HG03280 (cell line): ENCODE data around the gene MRPL20.
"Not testable (repeated sequence)": the region's sequence is repeated elsewhere in the genome, so short reads cannot be mapped to it uniquely, and the experiment has no call there.

Experiments used
- ATAC-seq: cut with Tn5 transposase; IDR thresholded peaks from one replicate; pipeline ENCODE4 v1.9.1; 2021; ENCODE audit warnings: mild to moderate bottlenecking, moderate library complexity; ENCODE audit not compliant: unreplicated experiment

The MRPL20 gene

DNA sequence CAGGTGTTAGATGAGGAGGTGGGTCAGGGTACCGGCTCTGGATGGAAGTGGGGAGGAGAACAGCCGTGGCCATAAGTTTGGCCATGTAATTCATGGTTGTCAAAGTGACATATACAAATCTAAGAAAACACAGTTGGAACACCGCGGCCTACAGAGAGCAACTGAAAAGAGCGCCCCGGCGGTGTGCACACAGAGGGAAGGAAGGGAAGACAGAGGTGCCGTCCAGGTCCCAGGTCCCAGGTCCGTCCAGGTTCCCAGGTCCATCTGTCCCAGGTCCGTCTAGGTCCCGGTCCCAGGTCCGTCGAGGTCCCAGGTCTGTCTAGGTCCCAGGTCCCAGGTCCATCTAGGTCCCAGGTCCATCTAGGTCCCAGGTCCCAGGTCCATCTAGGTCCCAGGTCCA, 4.5 kb upstream of the MRPL20 start:
- ATAC-seq = no peak

GRCh38 chr1:1410238-1410637, 3.1 kb upstream of the MRPL20 start:
- not testable (repeated sequence) for ATAC-seq

DNA sequence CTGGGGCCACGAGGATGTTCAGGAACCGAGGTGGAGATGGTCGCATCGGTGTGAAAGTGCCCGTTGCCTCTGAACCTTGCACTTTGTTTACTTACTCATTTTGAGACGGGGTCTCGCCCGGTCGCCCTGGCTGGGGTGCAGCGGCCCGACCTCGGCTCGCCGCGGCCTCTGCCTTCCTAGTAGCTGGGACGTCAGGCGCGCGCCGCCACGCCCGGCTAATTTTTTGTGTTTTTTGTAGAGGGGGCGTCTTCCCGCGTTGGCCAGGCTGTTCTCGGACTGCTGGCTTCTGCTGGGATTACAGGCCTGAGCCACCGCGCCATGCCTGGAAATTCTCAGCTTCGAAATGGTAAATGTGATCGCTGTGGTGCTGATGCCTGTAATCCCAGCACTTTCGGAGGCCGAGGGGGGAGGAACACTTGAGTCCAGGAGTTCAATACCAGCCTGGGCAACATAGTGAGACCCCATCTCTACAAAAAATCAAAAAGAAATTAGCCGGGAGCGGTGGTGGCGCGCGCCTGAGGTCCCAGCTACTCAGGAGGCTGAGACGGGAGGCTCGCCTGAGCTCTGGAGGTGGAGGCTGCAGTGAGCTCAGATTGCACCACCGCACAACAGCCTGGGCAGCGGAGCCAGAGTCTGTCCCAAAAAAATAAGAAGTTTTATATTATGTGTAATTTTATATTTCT, 684 bp upstream of the MRPL20 start:
- no peak for ATAC-seq

GRCh38 chr1:1406101-1406820, 832 bp downstream of the MRPL20 start:
- no peak for ATAC-seq

- ATAC-seq = no peak
Observed at GRCh38 chr1:1403653-1404052, 3.4 kb downstream of the MRPL20 start.

DNA sequence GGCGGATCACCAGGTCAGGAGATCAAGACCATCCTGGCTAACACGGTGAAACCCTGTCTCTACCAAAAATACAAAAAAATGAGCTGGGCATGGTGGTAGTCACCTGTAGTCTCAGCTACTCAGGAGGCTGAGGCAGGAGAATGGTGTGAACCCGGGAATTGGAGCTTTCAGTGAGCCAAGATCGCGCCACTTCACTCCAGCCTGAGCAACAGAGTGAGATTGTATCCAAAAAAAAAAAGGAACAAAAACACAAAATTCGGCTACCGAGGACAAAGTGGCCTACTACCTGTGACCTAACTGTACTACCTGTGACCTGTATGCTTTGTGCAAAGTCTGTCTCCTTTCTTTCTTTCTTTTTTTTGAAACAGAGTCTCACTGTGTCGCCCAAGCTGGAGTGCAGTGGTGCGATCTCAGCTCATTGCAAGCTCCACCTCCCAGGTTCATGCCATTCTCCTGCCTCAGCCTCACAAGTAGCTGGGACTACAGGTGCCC, 4.1 kb downstream of the MRPL20 start:
- not testable (repeated sequence) for ATAC-seq

GRCh38 chr1:1402072-1402900, 4.8 kb downstream of the MRPL20 start:
- no peak for ATAC-seq

- ATAC-seq = no peak
Observed at GRCh38 chr1:1401457-1402010, 5.6 kb downstream of the MRPL20 start.

DNA sequence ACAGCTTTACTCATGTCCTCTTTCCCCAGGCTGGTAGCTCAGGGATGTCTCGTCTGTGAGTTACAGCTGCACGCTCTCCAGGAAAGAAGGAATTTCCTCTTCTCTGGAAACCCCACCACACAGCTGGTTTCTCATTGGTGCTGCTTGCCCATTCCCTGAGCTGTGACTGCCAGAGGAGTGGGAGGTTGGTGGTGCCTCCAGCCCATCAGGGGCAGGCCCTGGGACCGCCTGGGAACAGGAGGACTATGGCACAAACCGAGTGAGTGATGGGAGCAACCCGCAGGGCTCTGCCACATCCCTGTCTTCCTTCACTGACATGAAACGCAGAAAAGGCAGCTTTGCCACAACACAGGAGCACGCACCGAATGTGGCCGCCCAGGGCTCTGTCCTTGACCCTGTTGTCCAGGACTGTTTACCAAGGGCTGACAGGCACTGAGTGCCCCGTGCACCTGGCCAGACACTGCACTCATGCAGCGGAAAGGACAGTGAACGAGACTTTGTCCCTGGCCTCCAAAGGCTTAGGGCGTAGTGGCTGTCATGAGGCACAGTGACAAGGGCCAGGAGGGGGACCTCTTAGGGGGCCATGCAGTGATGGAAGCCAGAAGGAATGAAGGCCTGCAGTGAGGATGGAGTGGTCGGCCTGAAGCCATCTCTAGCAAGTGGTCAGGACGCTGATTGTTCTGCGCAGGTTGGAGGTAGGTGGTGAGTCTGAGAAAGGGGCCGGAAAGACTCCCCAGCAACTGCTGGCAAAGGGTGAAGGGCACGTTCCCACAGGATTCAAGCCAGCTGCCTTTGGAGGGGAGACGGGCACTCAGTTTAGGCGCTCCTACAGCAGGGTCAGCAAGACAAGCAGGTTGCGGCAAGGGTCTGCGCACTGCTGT, 6.3 kb downstream of the MRPL20 start:
- ATAC-seq = no peak

DNA sequence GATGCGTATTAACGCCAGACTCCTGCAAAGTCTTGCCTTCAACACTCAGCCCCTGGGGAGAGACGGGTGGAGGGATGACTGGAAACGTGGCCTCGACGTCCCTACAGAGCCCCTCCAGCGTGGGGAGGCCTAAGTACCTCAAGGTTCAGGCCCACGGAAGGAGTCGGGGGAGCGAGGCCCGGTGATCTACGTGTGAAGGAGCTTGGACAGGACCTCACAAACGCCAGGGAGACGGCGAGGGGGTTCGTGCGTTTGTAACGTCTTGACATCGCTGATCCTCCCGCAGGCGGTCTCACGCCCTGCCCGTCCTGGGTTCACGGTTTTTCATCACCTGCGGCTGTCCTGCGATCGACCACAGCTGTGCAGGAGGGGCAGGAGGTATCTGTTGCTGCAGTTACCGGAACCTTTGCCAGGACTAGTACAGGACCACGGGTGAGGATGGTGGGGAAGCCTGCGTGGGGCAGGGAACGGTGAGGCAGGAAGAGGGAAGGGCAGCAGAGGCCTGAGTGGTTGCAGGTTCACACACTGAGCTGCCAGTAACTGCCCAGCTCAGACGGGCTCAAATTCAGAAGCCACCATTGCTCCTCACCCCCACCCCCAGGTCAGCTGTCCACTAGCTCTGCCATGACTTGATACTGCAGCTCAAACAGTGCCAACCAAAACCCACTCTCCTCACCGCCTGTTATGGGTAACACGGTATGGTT, 7.1 kb downstream of the MRPL20 start:
- no peak for ATAC-seq

DNA sequence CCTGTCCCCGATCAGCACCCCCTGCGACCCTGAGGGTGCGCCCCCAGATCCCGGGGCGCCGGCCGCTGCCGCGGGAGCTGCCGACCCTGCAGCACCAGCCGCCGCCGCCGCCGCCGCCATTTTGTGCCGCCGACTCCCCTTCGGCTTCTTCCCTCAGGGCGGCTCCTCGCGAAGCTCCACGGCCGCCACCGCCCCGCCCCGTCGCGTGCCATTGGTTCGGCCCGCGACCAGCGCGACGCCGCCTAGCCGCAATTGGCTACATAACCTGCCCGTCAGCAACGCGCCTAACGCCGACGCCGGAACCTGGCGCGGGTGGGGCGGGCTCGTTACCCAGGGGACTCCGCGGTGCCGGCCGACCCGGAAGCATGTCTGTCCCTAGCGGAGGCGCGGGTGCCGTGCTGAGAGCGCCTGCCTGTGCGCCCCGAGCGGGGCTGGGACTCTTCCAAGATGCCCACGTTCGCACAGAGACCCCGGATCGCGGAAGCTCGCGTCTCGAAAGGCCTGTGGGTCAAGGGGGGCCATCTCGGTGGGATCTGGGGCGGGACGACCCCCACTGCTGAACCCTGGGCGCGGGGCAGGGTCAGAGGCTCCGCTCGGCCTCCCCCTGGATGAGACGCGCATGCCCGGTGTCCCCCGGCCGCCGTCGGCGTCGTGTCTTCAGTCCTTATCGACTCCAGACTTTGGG, 7.8 kb downstream of the MRPL20 start, which contains the start of gene CCNL2:
TSS of gene CCNL2 (minus strand) at position 149 of the 685 bp plus-strand sequence. CDS start at position 120, 29 bp downstream.
- peak; percentile 93 for ATAC-seq

DNA sequence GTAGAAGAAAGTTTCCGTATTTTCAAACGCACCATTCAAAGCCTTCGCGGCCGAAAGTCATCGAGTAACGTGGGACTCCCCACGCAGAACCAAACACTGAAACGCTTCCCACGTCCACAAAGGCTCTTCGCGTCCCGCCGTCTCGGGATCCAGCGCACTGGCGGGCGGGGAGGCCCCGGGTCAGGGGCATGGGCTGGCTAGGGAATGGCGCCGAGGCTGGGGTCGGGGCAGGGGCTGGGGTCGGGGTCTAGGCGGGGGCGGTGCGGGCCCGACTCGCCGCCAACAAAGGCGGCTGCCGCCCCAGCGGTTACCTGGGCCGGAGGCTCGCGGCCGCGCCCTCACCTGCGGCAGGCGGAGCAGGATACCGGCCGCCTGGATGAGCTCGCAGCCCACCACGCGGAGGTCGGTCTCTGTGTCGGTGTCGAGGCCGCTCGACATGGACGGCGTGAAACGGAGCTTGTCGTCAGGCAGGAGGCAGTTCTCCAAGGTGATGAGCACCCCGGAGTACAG, 8.4 kb downstream of the MRPL20 start:
- peak; percentile 8 for ATAC-seq

GRCh38 chr1:1397839-1398523, 9.1 kb downstream of the MRPL20 start:
- ATAC-seq = no peak

DNA sequence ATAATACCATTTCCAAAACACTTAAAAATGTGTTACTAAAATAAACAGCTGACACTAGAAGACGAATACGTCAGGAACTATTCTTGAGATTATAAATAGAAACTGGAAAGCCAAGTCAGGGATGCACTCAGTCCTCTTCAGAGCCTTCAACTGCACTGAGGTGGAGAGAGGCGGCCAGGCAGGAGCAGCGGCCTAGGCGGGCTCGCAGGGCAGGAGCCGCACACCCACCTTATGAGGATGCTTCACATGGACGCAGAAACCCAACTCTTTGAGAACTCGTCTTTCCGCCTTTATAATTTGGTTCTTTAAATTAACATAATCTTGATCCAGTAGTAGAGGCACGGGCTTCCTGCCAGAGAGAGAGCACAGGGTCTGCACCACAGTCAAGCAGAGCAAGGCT, 11.9 kb downstream of the MRPL20 start:
- ATAC-seq = no peak

- ATAC-seq = no peak
Observed at GRCh38 chr1:1394116-1394515, 13.0 kb downstream of the MRPL20 start.

GRCh38 chr1:1393428-1393827, 13.7 kb downstream of the MRPL20 start:
- no peak for ATAC-seq

DNA sequence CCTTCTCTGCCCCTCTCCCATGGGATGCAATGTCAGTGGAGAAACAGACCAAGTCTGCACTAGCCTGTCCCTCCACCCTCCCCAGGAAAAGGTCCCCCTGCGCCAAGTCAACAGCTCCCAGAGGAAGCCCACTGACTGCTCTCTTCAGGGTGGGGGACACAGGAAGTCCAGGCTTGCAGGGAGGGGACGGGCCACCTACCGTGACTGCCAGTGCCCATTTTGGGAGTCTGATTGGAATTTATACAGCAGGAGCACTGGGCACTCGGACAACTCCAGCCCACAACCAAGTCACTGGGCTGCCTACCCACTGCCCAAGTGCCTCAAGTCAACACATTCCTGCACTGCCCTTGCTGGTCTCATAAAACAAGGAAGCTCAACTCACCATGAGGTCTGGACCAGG, 14.1 kb downstream of the MRPL20 start:
- no peak for ATAC-seq

DNA sequence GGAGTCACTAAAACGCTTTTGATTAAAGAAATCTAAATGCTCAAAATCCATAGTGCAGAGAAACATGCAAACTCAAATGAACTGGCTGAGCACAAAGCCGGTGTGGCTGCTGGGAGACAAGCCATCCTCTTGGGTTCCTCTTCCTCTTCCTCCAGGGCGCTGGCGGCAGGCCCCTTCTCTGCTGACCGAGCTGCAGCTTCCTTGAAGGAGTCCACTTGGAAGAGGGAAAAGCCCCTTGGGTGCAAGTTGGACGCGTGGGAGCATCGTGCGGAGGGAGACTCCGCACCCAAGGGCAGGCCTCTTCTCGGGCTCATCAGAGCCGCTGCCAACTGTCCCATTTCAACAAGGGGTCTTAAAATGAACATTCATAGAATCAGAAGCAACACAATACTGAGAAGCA, 15.9 kb downstream of the MRPL20 start:
- ATAC-seq = no peak
